Right atrium auricular region (tissue), 2 donors: ENCODE data around the gene RPH3AL. TPM values are rescaled to one million over a fixed set of nuclear protein-coding genes. Genes with fewer than 3 reads are reported as not detected.

Source experiments
- DNase-seq: peaks from one replicate; pipeline ENCODE4 v3.0.0-alpha.2; 2019; ENCODE audit warnings: low spot score
- H3K27ac ChIP-seq, 2 donors: fragments of 200-600 bp; sonication (generic); 1 replicate in 1 of 2; 2 replicates in 1 of 2; pipeline ENCODE4 v1.5.1; 2016 to 2019
- H3K27me3 ChIP-seq, 2 donors: fragments of 200-600 bp; sonication (generic); one replicate each; pipeline versions ENCODE4 v1.5.1 to v1.6.0; 2017 to 2019
- H3K36me3 ChIP-seq: fragments of 200-600 bp; sonication (generic); one replicate; pipeline ENCODE4 v1.5.1; 2016
- H3K4me1 ChIP-seq, 2 donors: fragments of 200-600 bp; sonication (generic); one replicate each; pipeline versions ENCODE4 v1.5.1 to v1.6.0; 2017 to 2019
- H3K4me3 ChIP-seq, 2 donors: fragments of 200-600 bp; sonication (generic); 1 replicate in 1 of 2; 2 replicates in 1 of 2; pipeline ENCODE4 v1.5.1; 2017 to 2019; ENCODE audit warnings: mild to moderate bottlenecking in 1 of 2, moderate library complexity in 1 of 2
- H3K9me3 ChIP-seq, 2 donors: fragments of 200-600 bp; sonication (generic); one replicate each; pipeline ENCODE4 v1.5.1; 2019
- CTCF ChIP-seq, 2 donors: fragments of 200-600 bp; sonication (generic); IDR thresholded peaks; one replicate each; pipeline ENCODE4 v1.5.1; 2019; ENCODE audit warnings: antibody characterized with exemption in 2 of 2
- total RNA-seq, 2 donors: library from RNA; depleted of rRNA; stranded (reverse); fragments of >200 nt; gene quantifications; one replicate each; pipeline ENCODE4 v1.1.0, GENCODE V29; 2016

Gene RPH3AL
- total RNA-seq, 2 donors from 2014 or later, result 7.2 to 13.1 TPM

- H3K27ac ChIP-seq, result no peak overlapping the region
These were observed 29.5 kb upstream of the RPH3AL start for GRCh38 chr17:381941-382643.

GRCh38 chr17:381516-381915 is 28.9 kb upstream of the RPH3AL start:
- Histone ChIP-seq H3K9me3 (no peaks in the 10 kb centered on the region), H3K4me3 (no peak overlapping the region), H3K27me3 (no peaks in the 10 kb centered on the region), H3K27ac (no peak overlapping the region), H3K36me3 (no peaks in the 10 kb centered on the region), H3K4me1 (peaks cover 0 to 17% of the 10 kb centered on the region in 2 donors)
- TF ChIP-seq CTCF (IDR thresholded peaks at IDR 0.05), result no peak
- DNase-seq, result no peak

More at GRCh38 chr17:381941-382643, 29.5 kb upstream of the RPH3AL start:
- Histone ChIP-seq H3K27me3 (no peaks in the 10 kb centered on the region), H3K4me1 (peaks cover 0 to 17% of the 10 kb centered on the region in 2 donors), H3K4me3 (no peak overlapping the region), H3K9me3 (no peaks in the 10 kb centered on the region), H3K36me3 (no peaks in the 10 kb centered on the region)
- no peak for TF ChIP-seq CTCF (IDR thresholded peaks at IDR 0.05)
- DNase-seq, result no peak

GRCh38 chr17:379531-380465 is 27.2 kb upstream of the RPH3AL start:
- H3K27ac ChIP-seq, result peak overlapping the region in 1 of 2 donors; percentile 39

GRCh38 chr17:378068-378467 is 25.5 kb upstream of the RPH3AL start:
- DNase-seq, result no peak
- H3K9me3 ChIP-seq, result no peaks in the 10 kb centered on the region

More at GRCh38 chr17:379531-380465, 27.2 kb upstream of the RPH3AL start:
- no peaks in the 10 kb centered on the region for H3K27me3 ChIP-seq
- no peaks in the 10 kb centered on the region for H3K36me3 ChIP-seq
- H3K4me1 ChIP-seq, result peaks cover 0 to 3% of the 10 kb centered on the region in 2 donors
- no peak for DNase-seq
- no peak overlapping the region for H3K4me3 ChIP-seq
- TF ChIP-seq CTCF (IDR thresholded peaks at IDR 0.05), result no peak
- H3K9me3 ChIP-seq, result no peaks in the 10 kb centered on the region

More at GRCh38 chr17:378068-378467, 25.5 kb upstream of the RPH3AL start:
- Histone ChIP-seq H3K4me3 (no peak overlapping the region), H3K27me3 (no peaks in the 10 kb centered on the region), H3K27ac (peak overlapping the region in 1 of 2 donors; percentile 1), H3K36me3 (no peaks in the 10 kb centered on the region), H3K4me1 (peaks cover 0 to 4% of the 10 kb centered on the region in 2 donors)
- no peak for TF ChIP-seq CTCF (IDR thresholded peaks at IDR 0.05)
